HG02981 (cell line): ENCODE results near the gene SS18L1.

Experiments
- ATAC-seq: cut with Tn5 transposase; IDR thresholded peaks from one replicate; pipeline ENCODE4 v1.9.1; 2021; ENCODE audit warnings: mild to moderate bottlenecking, moderate library complexity; ENCODE audit not compliant: unreplicated experiment

Gene SS18L1

DNA sequence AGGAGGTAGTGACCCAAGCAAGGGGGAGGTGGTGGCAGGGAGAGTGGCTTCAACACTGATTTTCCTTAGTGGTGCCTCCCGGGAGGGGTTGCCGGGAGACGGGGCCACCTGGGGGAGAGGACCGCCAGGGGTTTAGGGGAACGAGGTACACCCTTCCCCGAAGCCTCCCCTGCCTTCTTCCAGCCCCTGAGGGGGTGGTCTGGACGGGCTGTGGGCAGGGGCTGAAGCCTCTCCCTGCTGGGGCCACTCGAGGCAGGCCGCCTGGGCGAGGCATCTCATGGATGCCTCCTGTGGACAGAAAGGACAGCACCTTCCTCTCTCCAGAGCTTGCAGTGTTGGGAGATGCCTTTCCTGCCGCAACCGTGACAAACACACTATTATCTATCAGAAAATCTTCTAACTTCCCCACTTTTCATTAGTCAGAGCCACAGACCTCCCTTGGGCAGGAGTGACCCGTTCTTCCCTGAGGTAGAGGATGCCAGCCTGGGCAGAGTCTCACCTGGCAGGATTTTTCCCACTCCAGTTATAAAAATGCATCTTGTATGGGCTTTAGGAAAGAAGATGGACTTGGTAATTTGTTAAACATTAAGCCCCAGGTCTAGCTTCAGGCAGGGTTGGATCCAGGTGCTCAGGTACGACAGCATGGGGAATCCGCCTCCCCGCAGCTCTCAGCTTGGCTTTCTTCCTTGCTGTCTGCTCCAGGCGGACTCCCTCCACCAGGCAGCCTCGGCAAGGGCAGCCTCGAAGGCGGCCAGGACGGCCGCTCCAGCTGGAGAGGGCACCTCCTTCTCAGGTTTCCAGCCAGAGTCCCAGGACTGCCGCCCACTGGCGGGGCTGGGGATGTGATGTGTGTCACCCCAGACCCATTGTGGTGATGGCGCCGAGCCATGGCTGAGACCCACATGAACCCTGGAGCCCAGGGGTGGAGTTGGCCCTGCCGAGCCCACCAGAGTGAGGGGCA is 65.5 kb downstream of the SS18L1 start:
- no peak for ATAC-seq

DNA sequence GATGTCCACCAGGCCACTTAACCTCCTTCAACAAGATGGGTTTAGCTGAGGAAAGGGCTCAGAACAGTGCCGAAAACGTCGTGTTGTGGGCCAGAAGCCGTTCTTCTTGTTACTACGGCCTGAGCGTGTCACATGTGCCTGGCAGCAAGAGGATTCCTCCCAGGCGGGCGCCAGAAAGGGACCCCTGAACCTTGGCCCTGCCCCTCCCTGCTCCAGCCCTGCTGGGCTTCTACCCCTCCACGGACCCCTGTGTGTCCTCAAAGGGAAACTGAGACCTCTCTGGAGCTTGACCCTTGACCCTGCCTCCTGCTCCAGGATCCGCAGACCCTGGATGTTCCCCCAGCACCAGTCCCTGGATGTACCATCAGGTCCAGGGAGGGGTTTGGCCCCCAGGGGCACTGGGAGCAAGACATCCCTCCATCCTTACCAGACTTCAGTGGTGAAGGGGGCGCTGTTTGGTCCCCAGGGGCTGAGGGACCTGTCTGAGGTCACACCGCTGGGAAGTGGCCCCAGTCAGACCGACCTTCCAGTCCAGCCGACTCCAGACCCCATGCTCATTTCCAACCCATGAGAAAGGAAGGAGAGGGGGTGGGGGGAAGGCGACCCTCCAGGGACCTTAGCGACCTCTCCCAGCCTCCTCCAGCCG is 66.4 kb downstream of the SS18L1 start:
- no peak for ATAC-seq

DNA sequence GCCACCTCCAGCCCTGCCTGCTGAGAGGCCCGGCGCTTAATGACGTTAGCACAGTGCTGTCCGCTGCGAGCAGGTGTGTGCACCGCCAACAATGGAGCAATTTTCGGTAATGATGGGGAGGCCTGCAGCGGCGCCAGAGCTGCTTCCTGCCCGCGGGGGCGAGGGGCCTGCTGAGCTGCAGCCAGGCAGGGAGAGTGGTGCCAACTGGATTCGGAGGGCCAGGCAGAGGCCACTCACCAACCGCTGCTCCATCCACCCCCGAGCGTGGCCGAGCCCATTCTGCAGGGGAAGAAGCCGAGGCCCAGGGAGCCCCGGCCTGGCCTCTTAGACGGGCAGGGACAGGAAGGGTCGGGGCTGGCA is 66.9 kb downstream of the SS18L1 start:
- ATAC-seq: no peak

DNA sequence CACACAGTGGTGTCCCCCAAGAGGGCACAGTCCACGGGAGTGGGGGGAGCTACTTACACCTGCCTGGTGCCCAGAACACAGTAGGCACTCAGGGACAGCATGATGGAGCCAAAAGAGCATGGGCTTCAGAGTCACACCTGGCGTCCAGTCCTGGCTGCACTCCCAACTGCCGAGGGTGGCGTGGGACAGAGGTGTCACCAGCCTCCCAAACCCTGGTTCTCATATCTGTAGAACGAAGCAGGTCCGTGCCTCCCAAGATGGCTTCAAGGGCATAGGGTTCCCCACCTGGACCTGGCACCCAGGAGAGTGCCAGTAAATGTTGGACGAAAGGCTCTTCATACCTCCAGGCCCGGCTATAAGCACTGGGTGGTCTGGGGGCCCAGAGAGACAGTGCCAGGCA is 67.6 kb downstream of the SS18L1 start:
- ATAC-seq: no peak

DNA sequence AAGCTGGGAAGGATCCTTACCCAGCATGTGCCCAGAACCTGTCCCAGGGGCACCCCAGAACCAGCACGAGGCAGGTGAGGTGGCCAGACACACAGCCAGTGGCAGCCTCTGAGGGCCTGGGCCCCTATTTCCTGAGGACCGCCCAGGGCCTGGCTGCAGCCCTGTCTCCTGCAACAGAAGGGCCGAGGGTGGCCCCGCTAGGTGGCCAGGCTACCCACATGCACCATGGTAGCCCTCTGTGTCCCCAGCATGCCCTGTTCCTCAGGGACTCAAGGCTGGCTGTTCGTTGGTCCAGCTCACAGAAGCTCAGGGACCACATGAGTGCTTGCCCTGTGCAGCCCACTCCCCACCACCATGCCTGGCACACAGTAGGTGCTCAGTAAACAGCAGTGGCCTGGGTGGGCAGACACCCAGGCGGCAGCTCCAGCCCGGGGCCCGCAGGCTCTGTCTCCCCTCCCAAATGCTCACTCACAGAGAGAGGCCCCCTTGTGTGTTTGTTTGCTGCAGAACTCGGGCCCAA is 68.3 kb downstream of the SS18L1 start:
- ATAC-seq: no peak

DNA sequence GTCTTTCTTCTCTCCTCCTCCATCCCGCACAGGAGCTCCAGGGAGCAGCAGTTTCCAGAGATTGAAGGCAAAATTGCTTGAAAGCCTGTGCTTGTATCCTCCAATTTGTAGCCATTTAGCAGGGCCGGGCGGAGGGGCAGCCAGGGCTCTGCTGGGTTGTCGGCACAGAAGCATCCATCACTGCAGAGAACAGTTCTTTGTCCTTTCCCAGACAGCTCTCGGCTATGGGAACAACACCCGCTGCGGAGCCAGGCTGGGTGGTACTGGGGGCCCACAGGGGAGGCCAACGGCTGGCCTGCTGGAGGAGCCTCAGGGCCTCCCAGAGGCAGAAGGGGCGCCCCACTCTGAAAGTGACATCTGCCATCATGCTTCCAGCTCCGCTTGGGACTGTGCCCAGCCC is 68.7 kb downstream of the SS18L1 start:
- ATAC-seq: no peak

DNA sequence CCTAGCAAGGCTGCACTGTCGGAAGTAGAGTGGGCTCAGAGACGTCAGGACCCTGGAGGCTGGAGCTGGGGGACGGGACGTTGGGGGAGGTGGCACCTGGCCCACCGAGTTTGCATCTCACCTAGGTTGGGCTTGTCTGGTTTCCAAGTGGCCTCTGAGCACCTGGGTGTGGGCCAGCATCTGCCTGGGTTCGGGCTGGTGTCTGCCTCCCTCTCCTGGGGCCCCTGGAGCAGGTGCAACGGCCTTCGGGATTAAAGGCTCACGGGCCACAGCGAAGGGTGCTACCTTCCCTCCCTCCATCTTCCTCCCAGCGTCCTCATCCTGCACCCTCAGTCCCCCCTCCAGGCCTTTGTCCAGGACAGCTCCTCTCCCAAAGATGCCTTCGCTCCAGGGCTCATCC is 70.5 kb downstream of the SS18L1 start:
- ATAC-seq: no peak

DNA sequence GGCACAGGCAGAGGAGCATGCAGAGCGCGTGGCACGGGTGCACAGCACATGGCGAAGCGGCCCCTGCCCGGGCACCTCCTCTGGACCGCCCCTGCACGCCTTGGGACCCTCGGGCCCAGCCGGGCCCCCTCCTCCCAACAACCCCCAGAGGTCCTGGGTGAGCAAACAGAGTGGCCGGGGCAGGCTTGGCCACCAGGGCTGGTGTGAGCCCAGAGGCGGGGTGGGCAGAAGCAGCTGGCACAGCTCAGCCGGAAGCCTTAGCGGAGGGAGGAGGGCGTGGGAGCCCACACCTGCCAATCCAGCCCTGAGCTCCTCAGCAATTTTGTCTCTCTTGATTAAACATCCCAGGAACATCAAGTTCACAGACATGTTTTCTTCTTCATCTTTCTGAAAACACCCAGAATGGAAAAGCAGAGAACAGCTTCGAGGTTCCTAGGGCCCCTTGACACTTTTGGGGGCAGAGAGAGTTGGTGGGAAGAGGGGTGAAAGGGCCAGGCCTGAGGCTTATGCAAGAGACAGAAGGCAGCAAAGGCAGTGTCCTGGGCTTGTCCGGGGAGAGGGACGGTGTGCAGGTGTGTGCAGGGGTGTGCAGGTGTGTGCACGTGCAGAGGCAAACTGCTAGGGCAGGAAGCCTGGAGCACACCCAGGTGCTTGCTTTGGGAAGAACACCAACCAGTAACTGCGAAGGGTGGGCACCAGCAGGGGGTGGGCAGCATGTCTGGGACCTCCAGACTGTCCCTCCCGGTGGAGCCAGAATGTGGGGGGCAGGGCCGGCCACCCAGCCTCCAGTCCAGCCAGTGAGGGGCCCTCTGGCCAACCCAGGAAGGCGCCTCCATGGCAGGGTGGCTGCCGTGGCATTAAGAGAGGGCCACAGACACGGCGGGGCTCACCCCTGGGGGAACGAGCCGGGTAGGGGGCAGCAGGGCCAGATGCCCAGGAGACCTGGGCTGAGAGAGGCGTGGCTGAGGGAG is 71.7 kb downstream of the SS18L1 start:
- ATAC-seq: no peak

DNA sequence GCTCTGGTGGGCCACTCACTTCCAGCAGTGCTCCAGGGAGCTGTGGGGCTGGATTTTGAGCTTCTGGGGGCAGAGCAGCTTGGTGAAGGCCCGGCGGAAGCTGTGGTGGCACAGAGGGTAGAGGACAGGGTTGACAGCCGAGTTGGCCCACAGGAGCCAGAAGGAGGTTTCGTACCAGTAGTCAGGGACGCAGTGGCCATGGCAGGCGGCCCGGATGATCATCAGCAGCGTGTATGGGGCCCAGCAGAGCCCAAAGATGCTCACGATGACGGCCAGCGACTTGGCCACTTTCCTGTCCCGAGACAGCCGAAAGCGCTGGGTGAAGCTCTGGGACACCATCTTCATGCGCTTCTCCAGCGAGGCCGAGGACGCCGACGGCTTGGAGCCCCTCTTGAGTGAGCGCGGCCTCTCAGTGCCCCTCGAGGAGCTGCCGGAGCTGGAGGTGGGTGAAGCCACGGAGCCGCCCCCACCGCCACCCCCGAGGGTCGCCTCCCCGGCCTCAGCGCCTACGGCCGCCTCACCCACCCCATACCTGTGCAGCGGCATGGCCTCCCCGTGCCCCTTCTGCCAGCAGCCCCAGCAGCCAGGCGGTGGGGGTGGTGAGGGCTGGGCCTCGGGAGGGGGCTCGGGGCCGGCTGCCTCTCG is 72.5 kb downstream of the SS18L1 start:
- ATAC-seq: no peak

DNA sequence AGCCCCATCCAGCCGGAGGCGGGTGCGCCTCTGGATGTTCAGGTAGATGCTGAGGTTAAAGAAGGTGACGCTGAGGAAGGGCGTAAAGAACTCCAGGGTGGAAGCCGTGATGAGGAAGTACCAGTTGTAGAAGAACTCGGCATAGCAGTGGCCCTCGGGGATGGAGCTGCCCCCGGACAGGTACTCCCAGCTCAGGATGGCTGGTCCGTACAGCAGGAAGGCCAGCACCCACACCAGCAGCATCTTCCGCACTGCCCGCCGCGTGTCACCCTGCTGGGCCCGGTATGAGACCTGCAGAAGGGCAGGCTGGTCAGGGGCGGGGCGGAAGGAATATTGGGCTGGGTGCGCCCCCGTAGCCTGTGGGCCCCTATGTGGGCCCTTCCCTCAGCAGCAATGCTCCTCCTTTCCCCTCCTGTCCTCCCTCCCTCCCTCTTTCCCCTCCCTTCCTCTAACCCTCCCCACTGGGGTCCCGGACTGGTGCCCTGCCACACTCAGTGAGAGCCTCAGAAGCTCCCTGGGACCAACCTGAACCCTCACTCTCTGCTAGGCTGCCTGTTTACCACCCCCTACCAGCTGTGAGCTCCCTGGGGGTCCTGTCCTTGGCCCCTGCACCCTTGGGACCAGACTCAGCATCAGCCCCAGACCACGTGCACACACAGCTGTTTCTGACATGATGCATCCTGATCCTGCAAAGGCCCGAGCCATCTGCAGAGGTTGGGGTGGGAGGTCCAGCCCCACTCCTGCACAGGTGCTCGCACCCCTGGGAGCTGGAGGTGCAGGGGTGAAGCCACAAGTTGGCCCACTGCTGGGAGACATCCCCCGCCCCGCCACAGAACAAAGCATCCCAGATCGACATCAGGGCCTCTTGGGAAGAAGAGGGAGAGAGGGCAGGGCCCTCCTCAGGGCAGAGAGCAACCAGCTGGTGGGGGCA is 73.3 kb downstream of the SS18L1 start:
- no peak for ATAC-seq

DNA sequence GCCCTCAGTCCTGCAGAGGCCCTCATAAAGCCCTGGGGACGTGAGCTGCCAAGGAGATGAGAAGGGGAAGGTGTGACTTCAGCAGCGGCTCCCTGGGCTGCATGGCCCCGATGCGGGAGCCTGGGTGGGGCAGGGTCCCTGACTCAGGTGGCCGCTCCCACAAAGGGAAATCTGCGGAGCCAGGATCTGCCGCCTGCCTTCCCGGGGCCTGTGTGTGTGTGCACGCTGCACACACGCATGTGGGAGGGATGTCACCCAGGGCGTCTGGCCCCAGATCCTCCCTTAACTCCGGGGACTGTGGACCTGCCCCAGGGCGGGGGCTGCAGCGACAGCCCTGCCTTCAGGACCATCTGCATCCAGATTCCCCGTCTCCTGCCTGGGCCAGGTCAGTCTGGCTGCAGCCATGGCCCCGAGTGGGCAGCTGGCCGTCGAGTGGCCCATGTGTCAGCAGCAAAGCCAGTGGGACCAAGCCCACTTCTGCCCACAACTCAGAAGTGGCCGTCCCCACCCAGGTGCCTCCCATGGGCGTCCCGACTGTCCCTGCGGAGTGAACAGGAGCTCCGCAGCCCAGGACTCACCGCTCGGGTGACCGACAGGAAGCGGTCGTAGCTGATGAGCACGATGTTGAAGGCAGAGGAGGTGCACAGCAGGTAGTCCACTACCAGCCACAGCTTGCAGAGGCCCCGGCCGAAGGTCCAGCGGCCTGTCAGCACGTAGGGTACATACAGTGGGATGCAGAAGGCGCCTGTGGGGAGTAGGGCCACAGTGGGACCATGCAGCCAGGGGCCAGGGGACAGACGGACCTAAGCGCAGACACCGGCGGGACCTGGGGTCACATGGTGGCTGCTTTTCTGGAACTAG is 74.6 kb downstream of the SS18L1 start:
- ATAC-seq: no peak

DNA sequence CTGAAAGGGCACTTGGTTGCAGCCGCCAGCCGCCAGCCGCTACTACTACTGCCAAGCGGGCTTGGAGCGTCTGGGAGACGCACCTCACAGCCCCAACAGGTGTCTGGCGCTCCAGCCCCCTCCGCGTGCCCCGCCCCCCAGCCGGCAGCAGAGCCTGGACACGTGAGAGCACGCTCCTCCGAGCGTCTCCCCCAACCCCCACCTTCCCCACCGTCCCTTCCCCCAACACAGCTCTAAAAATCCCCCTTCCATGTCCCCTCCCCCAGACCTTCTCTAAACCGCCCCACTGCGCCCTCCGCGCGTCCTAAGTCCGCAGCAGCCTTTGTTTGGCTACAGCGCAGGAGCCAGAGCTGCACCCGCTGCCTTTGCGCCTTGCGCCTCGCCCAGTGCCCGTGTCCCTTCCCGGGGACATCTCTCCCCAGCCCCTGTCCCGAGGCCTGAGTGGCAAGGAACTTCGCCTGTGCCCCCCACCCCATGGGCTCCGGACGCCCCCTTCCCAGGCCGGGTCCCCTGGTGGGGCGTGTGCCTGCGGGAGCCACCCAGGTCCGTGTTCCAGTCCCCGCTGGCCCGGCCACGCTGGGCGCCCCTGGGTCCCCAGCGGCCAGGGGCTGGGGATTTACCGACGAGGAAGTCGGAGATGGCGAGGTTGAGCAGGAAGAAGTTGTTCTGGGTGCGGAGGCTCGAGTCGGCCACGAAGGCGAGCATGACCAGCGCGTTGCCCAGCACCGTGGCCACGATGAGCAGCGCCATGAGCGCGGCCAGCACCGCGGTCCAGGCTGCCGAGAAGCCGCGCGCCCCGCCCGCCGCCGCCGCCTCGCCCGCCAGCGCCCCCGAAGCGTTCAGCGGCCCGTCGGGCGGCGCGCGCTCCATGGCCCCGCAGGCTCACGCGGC is 75.8 kb downstream of the SS18L1 start:
- no peak for ATAC-seq

DNA sequence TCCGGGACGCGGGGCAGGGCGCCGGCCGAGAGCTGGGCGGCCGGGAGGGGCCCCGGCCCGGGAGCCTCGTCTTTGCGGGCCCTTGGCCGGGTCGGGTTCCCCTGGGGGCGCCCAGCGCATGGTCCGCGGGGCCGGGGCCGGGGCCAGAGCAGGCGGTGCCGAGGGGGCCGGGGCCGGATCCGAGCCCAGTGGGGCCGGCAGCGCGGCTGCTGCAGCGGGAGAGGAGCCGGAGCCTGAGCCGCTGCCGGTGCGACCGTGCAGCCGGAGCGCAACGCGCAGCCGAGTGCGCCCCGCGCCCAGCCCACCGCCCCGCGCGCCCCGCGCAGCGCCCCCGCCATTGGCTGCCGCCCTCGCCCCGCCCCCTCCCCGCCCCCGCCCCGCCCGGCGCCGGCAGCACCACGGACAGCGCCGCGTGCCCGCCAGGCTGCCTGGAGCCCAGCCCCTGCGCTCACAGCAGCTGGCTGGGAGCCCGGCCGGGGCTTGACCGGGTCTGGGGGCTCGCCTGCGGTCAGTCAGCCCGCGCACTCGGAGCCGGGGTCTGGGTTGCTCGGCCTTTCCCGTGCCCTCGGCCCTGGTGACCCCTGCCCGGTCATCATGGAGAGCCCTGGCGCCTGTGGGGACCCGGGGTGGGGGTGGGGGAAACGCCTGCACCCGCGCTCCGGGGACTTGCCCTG is 76.6 kb downstream of the SS18L1 start, which contains the start of gene HRH3:
Gene HRH3, minus strand, starts transcription at position 287 of the 674 bp plus-strand sequence. CDS start 308 bp downstream, outside the sequence.
- no peak for ATAC-seq

DNA sequence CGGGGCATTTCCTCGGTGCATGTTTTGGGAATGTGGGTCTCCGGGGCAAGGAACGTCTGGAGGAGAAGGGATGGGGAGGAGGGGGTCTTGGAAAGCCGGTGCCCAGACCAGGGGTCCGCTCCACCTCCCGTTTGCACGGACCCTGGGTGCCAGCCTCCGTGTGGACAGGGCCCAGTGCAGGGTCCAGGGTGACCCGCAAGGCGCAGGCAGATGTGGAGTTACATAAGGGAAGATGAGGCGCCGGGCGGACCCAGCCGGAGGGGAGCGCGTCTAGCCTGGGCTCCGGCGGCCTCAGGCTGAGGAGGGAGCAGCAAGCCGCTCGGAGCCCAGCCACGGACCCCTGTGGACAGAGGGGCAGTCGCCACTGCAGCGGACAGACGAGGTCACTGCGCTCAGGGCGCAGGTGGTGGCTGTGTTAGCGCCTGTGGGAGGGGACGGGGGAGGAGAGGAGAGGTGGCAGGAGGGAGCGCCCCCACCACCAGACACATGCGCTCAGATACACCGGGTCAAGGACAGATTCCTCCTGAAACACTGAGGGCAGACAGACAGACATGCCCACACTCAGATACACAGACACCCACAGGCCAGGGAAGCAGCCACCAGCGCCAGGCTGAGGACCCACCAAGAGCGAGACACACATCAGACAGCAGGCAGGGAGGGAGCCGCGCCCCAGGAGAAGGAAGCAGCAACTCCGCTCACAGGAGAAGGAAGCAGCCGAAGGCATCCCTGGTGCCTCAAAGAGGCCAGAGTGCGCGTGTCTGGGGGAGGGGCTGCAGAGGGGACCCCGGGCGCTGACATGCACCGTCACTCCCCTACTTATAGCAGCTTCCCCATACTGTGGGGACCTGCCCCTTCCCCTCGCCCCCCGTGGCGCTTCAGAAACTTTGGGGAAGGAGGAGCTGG is 77.3 kb downstream of the SS18L1 start:
- no peak for ATAC-seq

DNA sequence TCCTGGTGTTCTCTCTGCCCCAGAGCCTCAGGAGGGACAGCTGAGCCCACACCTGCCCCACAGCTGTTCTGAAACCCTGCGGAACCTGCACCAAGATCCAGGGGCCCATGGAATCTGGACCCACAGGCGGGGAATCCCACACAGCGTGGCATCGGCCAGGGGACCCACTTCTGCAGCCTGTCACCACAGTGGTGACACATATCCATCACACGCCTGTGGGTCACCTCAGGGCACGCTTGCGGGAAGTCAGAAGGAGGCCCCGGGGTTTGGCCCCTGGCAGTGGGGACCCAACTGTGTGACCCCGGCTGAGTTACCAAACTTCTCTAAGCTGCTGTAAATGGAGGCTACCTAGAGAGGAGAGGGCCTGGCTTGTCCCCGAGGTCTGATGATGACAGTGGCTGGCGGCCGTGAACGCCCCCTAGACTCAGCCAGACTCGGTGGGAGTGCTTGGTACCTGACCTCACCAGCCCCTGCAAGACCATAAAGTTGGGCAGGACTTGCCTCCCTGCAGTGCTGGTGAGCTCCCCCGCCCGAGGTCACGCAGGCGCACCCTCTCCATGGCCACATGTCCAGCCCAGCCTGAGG is 78.8 kb downstream of the SS18L1 start:
- ATAC-seq: no peak
